ENCODE results near the gene SYNE2.
"Not testable (repeated sequence)": the region's sequence is repeated elsewhere in the genome, so short reads cannot be mapped to it uniquely, and the experiment has no call there.

SYNE2 gene

GRCh38 chr14:63852817-63853731 lies at the start of gene SYNE2:
Gene SYNE2, plus strand, starts transcription at chr14:63853004. Its CDS starts 56,145 bp downstream, at chr14:63909149.
- no peak within 1 kb of the TSS for H3K27ac ChIP-seq (ENCODE audit: low read length)
- H3K9ac ChIP-seq (ENCODE audit: low read depth, low read length): peak within 1 kb of the TSS; percentile 76
- peak within 1 kb of the TSS; percentile 84 for H3K4me3 ChIP-seq (ENCODE audit: low read length)
- H3K27me3 ChIP-seq (ENCODE audit: insufficient read depth, low read length): peaks cover 22% of the 10 kb centered on the region
- H3K4me1 ChIP-seq (ENCODE audit: insufficient read depth, low read length): peaks cover 3% of the 10 kb centered on the region; the same call in 1 of the 2 replicates
- no peaks in the 10 kb centered on the region for H3K36me3 ChIP-seq (ENCODE audit: insufficient read depth, low read depth, low read length)
- no peaks in the 10 kb centered on the region for H3K9me3 ChIP-seq (ENCODE audit: insufficient read depth, low read depth, low read length)

GRCh38 chr14:63803221-63803791 lies 49.5 kb upstream of the SYNE2 start:
- not testable (repeated sequence) for H3K27ac ChIP-seq (ENCODE audit: low read length); H3K4me1 ChIP-seq (ENCODE audit: insufficient read depth, low read length); H3K9ac ChIP-seq (ENCODE audit: low read depth, low read length); H3K4me3 ChIP-seq (ENCODE audit: low read length); H3K36me3 ChIP-seq (ENCODE audit: insufficient read depth, low read depth, low read length); H3K27me3 ChIP-seq (ENCODE audit: insufficient read depth, low read length); H3K9me3 ChIP-seq (ENCODE audit: insufficient read depth, low read depth, low read length)

- H3K27ac ChIP-seq (ENCODE audit: low read length); H3K36me3 ChIP-seq (ENCODE audit: insufficient read depth, low read depth, low read length); H3K4me3 ChIP-seq (ENCODE audit: low read length); H3K9me3 ChIP-seq (ENCODE audit: insufficient read depth, low read depth, low read length); H3K27me3 ChIP-seq (ENCODE audit: insufficient read depth, low read length); H3K4me1 ChIP-seq (ENCODE audit: insufficient read depth, low read length); H3K9ac ChIP-seq (ENCODE audit: low read depth, low read length): not testable (repeated sequence)
Measured at GRCh38 chr14:63806064-63806463, 46.7 kb upstream of the SYNE2 start.

GRCh38 chr14:63811692-63812091 lies 41.1 kb upstream of the SYNE2 start:
- H3K4me1 ChIP-seq (ENCODE audit: insufficient read depth, low read length); H3K4me3 ChIP-seq (ENCODE audit: low read length); H3K9ac ChIP-seq (ENCODE audit: low read depth, low read length); H3K27ac ChIP-seq (ENCODE audit: low read length); H3K36me3 ChIP-seq (ENCODE audit: insufficient read depth, low read depth, low read length); H3K9me3 ChIP-seq (ENCODE audit: insufficient read depth, low read depth, low read length); H3K27me3 ChIP-seq (ENCODE audit: insufficient read depth, low read length): not testable (repeated sequence)

GRCh38 chr14:63833728-63834127 lies 19.1 kb upstream of the SYNE2 start:
- H3K9ac ChIP-seq (ENCODE audit: low read depth, low read length): no peak overlapping the region
- no peaks in the 10 kb centered on the region for H3K9me3 ChIP-seq (ENCODE audit: insufficient read depth, low read depth, low read length)
- H3K4me1 ChIP-seq (ENCODE audit: insufficient read depth, low read length): no peaks in the 10 kb centered on the region
- no peaks in the 10 kb centered on the region for H3K36me3 ChIP-seq (ENCODE audit: insufficient read depth, low read depth, low read length)
- no peak overlapping the region for H3K27ac ChIP-seq (ENCODE audit: low read length)
- no peaks in the 10 kb centered on the region for H3K27me3 ChIP-seq (ENCODE audit: insufficient read depth, low read length)
- H3K4me3 ChIP-seq (ENCODE audit: low read length): no peak overlapping the region

- peaks cover 9% of the 10 kb centered on the region for H3K9me3 ChIP-seq (ENCODE audit: insufficient read depth, low read depth, low read length)
- no peak overlapping the region for H3K4me3 ChIP-seq (ENCODE audit: low read length)
- H3K36me3 ChIP-seq (ENCODE audit: insufficient read depth, low read depth, low read length): no peaks in the 10 kb centered on the region
- no peak overlapping the region for H3K9ac ChIP-seq (ENCODE audit: low read depth, low read length)
- H3K27me3 ChIP-seq (ENCODE audit: insufficient read depth, low read length): no peaks in the 10 kb centered on the region
- no peak overlapping the region for H3K27ac ChIP-seq (ENCODE audit: low read length)
- H3K4me1 ChIP-seq (ENCODE audit: insufficient read depth, low read length): no peaks in the 10 kb centered on the region
Measured at GRCh38 chr14:63840981-63841380, 11.8 kb upstream of the SYNE2 start.

- H3K27me3 ChIP-seq (ENCODE audit: insufficient read depth, low read length): no peaks in the 10 kb centered on the region
- H3K36me3 ChIP-seq (ENCODE audit: insufficient read depth, low read depth, low read length): no peaks in the 10 kb centered on the region
- H3K27ac ChIP-seq (ENCODE audit: low read length): no peak overlapping the region
- H3K4me3 ChIP-seq (ENCODE audit: low read length): no peak overlapping the region
- peaks cover 9% of the 10 kb centered on the region for H3K9me3 ChIP-seq (ENCODE audit: insufficient read depth, low read depth, low read length)
- no peak overlapping the region for H3K9ac ChIP-seq (ENCODE audit: low read depth, low read length)
- H3K4me1 ChIP-seq (ENCODE audit: insufficient read depth, low read length): no peaks in the 10 kb centered on the region
Measured at GRCh38 chr14:63843796-63844195, 9.0 kb upstream of the SYNE2 start.

GRCh38 chr14:63848890-63849289 lies 3.9 kb upstream of the SYNE2 start:
- H3K9ac ChIP-seq (ENCODE audit: low read depth, low read length): no peak overlapping the region
- H3K27ac ChIP-seq (ENCODE audit: low read length): no peak overlapping the region
- peaks cover 14% of the 10 kb centered on the region for H3K27me3 ChIP-seq (ENCODE audit: insufficient read depth, low read length)
- no peaks in the 10 kb centered on the region for H3K9me3 ChIP-seq (ENCODE audit: insufficient read depth, low read depth, low read length)
- no peaks in the 10 kb centered on the region for H3K36me3 ChIP-seq (ENCODE audit: insufficient read depth, low read depth, low read length)
- no peak overlapping the region for H3K4me3 ChIP-seq (ENCODE audit: low read length)
- H3K4me1 ChIP-seq (ENCODE audit: insufficient read depth, low read length): no peaks in the 10 kb centered on the region

GRCh38 chr14:63852271-63852816 lies 460 bp upstream of the SYNE2 start:
- Histone ChIP-seq H3K9ac (ENCODE audit: low read depth, low read length) (peak overlapping the region; percentile 65; the same call in 1 of the 2 replicates), H3K27ac (ENCODE audit: low read length) (no peak overlapping the region), H3K27me3 (ENCODE audit: insufficient read depth, low read length) (peaks cover 22% of the 10 kb centered on the region), H3K36me3 (ENCODE audit: insufficient read depth, low read depth, low read length) (no peaks in the 10 kb centered on the region), H3K4me1 (ENCODE audit: insufficient read depth, low read length) (peaks cover 3% of the 10 kb centered on the region; the same call in 1 of the 2 replicates), H3K9me3 (ENCODE audit: insufficient read depth, low read depth, low read length) (no peaks in the 10 kb centered on the region), H3K4me3 (ENCODE audit: low read length) (peak overlapping the region; percentile 84)

- H3K27me3 ChIP-seq (ENCODE audit: insufficient read depth, low read length): peaks cover 22% of the 10 kb centered on the region
- H3K4me3 ChIP-seq (ENCODE audit: low read length): peak overlapping the region; percentile 84
- no peaks in the 10 kb centered on the region for H3K36me3 ChIP-seq (ENCODE audit: insufficient read depth, low read depth, low read length)
- no peaks in the 10 kb centered on the region for H3K9me3 ChIP-seq (ENCODE audit: insufficient read depth, low read depth, low read length)
- peak overlapping the region; percentile 76 for H3K9ac ChIP-seq (ENCODE audit: low read depth, low read length)
- H3K27ac ChIP-seq (ENCODE audit: low read length): no peak overlapping the region
- peaks cover 3% of the 10 kb centered on the region; the same call in 1 of the 2 replicates for H3K4me1 ChIP-seq (ENCODE audit: insufficient read depth, low read length)
Measured at GRCh38 chr14:63853831-63854293, 1.1 kb downstream of the SYNE2 start.

- no peaks in the 10 kb centered on the region for H3K9me3 ChIP-seq (ENCODE audit: insufficient read depth, low read depth, low read length)
- H3K27ac ChIP-seq (ENCODE audit: low read length): no peak overlapping the region
- peak overlapping the region; percentile 84 for H3K4me3 ChIP-seq (ENCODE audit: low read length)
- no peaks in the 10 kb centered on the region for H3K36me3 ChIP-seq (ENCODE audit: insufficient read depth, low read depth, low read length)
- H3K9ac ChIP-seq (ENCODE audit: low read depth, low read length): peak overlapping the region; percentile 76; the same call in 1 of the 2 replicates
- peaks cover 22% of the 10 kb centered on the region for H3K27me3 ChIP-seq (ENCODE audit: insufficient read depth, low read length)
- peaks cover 3% of the 10 kb centered on the region; the same call in 1 of the 2 replicates for H3K4me1 ChIP-seq (ENCODE audit: insufficient read depth, low read length)
Measured at GRCh38 chr14:63854330-63854729, 1.5 kb downstream of the SYNE2 start.
